ENCODE measurements around the gene AP2M1. TPM values are rescaled to one million over a fixed set of nuclear protein-coding genes. Genes with fewer than 3 reads are reported as not detected.

AP2M1 gene
- total RNA-seq, 4 donors from 2014 or later, result 153 to 318 (median 182) TPM

DNA sequence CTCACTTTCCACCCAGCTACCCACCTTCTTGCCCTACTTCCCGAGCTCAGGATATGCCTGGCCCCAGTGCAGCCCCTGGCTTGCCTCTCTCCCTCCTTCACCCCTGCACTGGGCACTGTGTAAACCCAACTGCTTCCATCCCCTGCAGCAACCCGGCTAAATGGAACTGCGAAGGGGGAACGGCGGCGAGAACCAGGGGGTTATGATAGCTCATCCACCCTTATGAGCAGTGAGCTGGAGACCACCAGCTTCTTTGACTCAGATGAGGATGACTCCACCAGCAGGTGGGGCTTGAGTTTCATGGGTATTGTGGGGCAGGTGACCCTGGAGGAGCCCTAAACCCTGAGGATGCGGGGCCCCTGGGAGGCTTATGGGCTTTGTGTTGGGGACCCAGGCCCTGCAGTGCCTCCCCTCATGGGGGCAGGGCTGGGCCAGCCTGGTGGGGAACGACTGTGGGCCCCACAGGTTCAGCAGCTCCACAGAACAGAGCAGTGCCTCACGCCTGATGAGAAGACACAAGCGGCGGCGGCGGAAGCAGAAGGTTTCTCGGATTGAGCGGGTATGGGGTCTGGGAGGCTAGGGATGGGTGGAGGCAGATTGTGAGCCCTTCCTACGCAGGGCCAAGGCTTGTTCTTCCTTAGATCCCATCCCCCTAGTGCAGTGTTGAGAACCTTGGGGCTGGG lies 9.9 kb upstream of the AP2M1 start:
- no peaks in the 10 kb centered on the region for H3K27me3 ChIP-seq
- intact Hi-C loops (cut with DNase I; ENCODE audit: low total_unique reads), result no loop called here
- 94 to 100% methylated on average over 2 to 16 of the region's 16 CpGs for WGBS, 2 donors (ENCODE audit: low coverage in 1 of 2)
- no peak for DNase-seq
- H3K9me3 ChIP-seq, result no peaks in the 10 kb centered on the region
- H3K36me3 ChIP-seq, result peaks cover 0 to 42% (median 13%) of the 10 kb centered on the region in 4 donors
- H3K4me1 ChIP-seq, result peaks cover 4 to 21% (median 9%) of the 10 kb centered on the region in 4 donors
- H3K4me3 ChIP-seq, result no peak overlapping the region
- no peak for TF ChIP-seq POLR2A (IDR thresholded peaks at IDR 0.05)
- TF ChIP-seq EP300 (IDR thresholded peaks at IDR 0.05; ENCODE audit: low read depth), result no peak
- TF ChIP-seq, protein P1, sequence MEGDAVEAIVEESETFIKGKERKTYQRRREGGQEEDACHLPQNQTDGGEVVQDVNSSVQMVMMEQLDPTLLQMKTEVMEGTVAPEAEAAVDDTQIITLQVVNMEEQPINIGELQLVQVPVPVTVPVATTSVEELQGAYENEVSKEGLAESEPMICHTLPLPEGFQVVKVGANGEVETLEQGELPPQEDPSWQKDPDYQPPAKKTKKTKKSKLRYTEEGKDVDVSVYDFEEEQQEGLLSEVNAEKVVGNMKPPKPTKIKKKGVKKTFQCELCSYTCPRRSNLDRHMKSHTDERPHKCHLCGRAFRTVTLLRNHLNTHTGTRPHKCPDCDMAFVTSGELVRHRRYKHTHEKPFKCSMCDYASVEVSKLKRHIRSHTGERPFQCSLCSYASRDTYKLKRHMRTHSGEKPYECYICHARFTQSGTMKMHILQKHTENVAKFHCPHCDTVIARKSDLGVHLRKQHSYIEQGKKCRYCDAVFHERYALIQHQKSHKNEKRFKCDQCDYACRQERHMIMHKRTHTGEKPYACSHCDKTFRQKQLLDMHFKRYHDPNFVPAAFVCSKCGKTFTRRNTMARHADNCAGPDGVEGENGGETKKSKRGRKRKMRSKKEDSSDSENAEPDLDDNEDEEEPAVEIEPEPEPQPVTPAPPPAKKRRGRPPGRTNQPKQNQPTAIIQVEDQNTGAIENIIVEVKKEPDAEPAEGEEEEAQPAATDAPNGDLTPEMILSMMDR (IDR thresholded peaks at IDR 0.05), result no peak
- no peak for TF ChIP-seq POLR2AphosphoS5 (IDR thresholded peaks at IDR 0.05)
- in situ Hi-C loops (cut with MboI; ENCODE audit: low pct_ligation_motif_present in 1 of 4, low pct_unique_long_range_greater_than_20kb in 1 of 4, low sequenced_read_pairs in 3 of 4), result no loop called here
- H3K27ac ChIP-seq, result no peak overlapping the region

DNA sequence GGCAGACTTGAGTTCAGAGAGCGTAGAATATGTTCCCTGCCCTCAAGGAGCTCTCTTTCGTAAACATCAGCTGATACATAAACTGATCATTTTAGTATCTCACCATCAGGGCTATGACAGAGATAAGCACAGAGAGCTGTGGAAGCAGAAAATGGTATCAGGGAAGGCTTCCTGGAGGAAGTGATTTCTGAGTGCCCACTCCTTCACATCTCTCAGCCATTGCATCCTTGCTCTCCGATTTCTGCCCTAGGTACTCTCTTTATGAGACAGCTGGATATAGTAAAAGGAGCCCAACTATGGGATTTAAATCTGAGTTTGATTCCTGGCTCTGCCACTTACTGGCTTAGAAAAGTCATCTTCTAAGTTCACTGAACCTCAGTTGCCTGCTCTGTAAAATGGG lies 9.1 kb upstream of the AP2M1 start:
- 93 to 96% methylated on average over 3 of the region's 3 CpGs for WGBS, 2 donors (ENCODE audit: low coverage in 1 of 2)
- H3K27ac ChIP-seq, result no peak overlapping the region
- H3K36me3 ChIP-seq, result peaks cover 0 to 45% (median 14%) of the 10 kb centered on the region in 4 donors

DNA sequence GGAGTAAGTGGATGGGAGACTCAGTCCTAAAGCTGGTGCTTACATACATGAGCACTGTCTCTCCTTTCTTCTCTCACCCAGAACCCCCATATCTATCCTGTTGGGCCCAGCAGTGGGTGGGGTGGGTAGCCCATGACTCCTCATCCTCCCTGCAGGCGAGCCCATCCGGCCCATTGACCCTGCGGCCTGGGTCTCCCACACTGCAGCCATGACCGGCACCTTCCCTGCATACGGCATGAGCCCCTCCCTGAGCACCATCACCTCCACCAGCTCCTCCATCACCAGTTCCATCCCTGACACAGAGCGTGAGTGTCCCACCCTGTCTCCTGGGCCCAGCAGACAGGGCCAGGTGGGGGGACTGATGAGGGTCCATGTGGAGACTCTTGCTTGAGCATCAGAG lies 8.0 kb upstream of the AP2M1 start:
- Histone ChIP-seq H3K27me3 (no peaks in the 10 kb centered on the region), H3K9me3 (no peaks in the 10 kb centered on the region), H3K27ac (no peak overlapping the region), H3K4me3 (no peak overlapping the region), H3K4me1 (peaks cover 0 to 5% (median 2%) of the 10 kb centered on the region in 4 donors), H3K36me3 (peaks cover 0 to 45% (median 18%) of the 10 kb centered on the region in 4 donors)
- in situ Hi-C loops (cut with MboI; ENCODE audit: low pct_ligation_motif_present in 1 of 4, low pct_unique_long_range_greater_than_20kb in 1 of 4, low sequenced_read_pairs in 3 of 4) (no loop called here), intact Hi-C loops (cut with DNase I; ENCODE audit: low total_unique reads) (no loop called here)
- TF ChIP-seq, protein P1 (IDR thresholded peaks at IDR 0.05), result no peak
- no peak for DNase-seq
- WGBS, 2 donors (ENCODE audit: low coverage in 1 of 2), result 94% methylated on average over 6 of the region's 6 CpGs; no CpG with 5 or more reads in 1 of the 2 donors

More for the DNA sequence above, 9.1 kb upstream of the AP2M1 start:
- in situ Hi-C loops (cut with MboI; ENCODE audit: low pct_ligation_motif_present in 1 of 4, low pct_unique_long_range_greater_than_20kb in 1 of 4, low sequenced_read_pairs in 3 of 4), result no loop called here
- Histone ChIP-seq H3K4me1 (peaks cover 2 to 13% (median 6%) of the 10 kb centered on the region in 4 donors), H3K27me3 (no peaks in the 10 kb centered on the region), H3K9me3 (no peaks in the 10 kb centered on the region), H3K4me3 (no peak overlapping the region)
- intact Hi-C loops (cut with DNase I; ENCODE audit: low total_unique reads), result no loop called here
- no peak for TF ChIP-seq EP300 (IDR thresholded peaks at IDR 0.05; ENCODE audit: low read depth)
- TF ChIP-seq POLR2AphosphoS5 (IDR thresholded peaks at IDR 0.05), result no peak
- no peak for TF ChIP-seq POLR2A (IDR thresholded peaks at IDR 0.05)
- TF ChIP-seq, protein P1 (IDR thresholded peaks at IDR 0.05), result no peak
- no peak for DNase-seq

DNA sequence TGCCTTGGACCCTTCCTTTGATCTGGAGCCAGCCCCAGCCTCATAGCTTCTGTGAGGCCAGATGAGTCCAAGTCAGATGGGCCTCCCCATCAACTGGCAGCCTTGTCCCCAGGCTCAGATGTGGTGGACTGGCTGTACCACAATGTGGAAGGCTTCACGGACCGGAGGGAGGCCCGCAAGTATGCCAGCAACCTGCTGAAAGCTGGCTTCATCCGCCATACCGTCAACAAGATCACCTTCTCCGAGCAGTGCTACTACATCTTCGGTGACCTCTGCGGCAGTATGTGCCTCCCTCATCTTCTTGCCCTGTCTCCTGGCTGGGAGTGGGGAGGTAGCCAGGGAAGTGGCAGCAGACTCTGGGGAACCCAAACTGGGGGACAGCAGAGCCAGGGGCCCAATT lies 6.9 kb upstream of the AP2M1 start:
- no peaks in the 10 kb centered on the region for H3K9me3 ChIP-seq
- H3K36me3 ChIP-seq, result peaks cover 0 to 45% (median 20%) of the 10 kb centered on the region in 4 donors
- no peak for TF ChIP-seq POLR2A (IDR thresholded peaks at IDR 0.05)
- TF ChIP-seq POLR2AphosphoS5 (IDR thresholded peaks at IDR 0.05), result no peak
- no peak for TF ChIP-seq EP300 (IDR thresholded peaks at IDR 0.05; ENCODE audit: low read depth)
- TF ChIP-seq, protein P1 (IDR thresholded peaks at IDR 0.05), result no peak
- H3K27me3 ChIP-seq, result no peaks in the 10 kb centered on the region
- H3K4me3 ChIP-seq, result no peak overlapping the region
- in situ Hi-C loops (cut with MboI; ENCODE audit: low pct_ligation_motif_present in 1 of 4, low pct_unique_long_range_greater_than_20kb in 1 of 4, low sequenced_read_pairs in 3 of 4), result no loop called here
- H3K4me1 ChIP-seq, result no peaks in the 10 kb centered on the region
- no peak for DNase-seq
- intact Hi-C loops (cut with DNase I; ENCODE audit: low total_unique reads), result no loop called here
- peak overlapping the region in 1 of 4 donors; percentile 21 for H3K27ac ChIP-seq
- 99% methylated on average over 8 of the region's 8 CpGs; no CpG with 5 or more reads in 1 of the 2 donors for WGBS, 2 donors (ENCODE audit: low coverage in 1 of 2)
